Measurements from ENCODE around the gene RFX8.

- TF ChIP-seq, protein P1, sequence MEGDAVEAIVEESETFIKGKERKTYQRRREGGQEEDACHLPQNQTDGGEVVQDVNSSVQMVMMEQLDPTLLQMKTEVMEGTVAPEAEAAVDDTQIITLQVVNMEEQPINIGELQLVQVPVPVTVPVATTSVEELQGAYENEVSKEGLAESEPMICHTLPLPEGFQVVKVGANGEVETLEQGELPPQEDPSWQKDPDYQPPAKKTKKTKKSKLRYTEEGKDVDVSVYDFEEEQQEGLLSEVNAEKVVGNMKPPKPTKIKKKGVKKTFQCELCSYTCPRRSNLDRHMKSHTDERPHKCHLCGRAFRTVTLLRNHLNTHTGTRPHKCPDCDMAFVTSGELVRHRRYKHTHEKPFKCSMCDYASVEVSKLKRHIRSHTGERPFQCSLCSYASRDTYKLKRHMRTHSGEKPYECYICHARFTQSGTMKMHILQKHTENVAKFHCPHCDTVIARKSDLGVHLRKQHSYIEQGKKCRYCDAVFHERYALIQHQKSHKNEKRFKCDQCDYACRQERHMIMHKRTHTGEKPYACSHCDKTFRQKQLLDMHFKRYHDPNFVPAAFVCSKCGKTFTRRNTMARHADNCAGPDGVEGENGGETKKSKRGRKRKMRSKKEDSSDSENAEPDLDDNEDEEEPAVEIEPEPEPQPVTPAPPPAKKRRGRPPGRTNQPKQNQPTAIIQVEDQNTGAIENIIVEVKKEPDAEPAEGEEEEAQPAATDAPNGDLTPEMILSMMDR (IDR thresholded peaks at IDR 0.05 in 2 of 3, conservative IDR thresholded peaks at IDR 0.05 in 1 of 3; ENCODE audit: insufficient read depth in 2 of 3, low read depth in 1 of 3, low read length in 3 of 3): no peak
- TF ChIP-seq POLR2A (conservative IDR thresholded peaks at IDR 0.05): no peak
- TF ChIP-seq POLR2AphosphoS5 (IDR thresholded peaks at IDR 0.05; ENCODE audit: control insufficient read depth, insufficient read depth, low read depth, low read length): no peak
- no peak for TF ChIP-seq BCOR (IDR thresholded peaks at IDR 0.05)
- no peak for TF ChIP-seq HDAC1 (IDR thresholded peaks at IDR 0.05)
- no peak for TF ChIP-seq KAT2B (IDR thresholded peaks at IDR 0.05; ENCODE audit: low read depth, low read length)
- no peak for TF ChIP-seq NFYB (IDR thresholded peaks at IDR 0.05; ENCODE audit: extremely low read depth, insufficient read length)
- no peak for TF ChIP-seq NFRKB (IDR thresholded peaks at IDR 0.05; ENCODE audit: low read depth)
- no peak for TF ChIP-seq ZKSCAN1 (IDR thresholded peaks at IDR 0.05; ENCODE audit: low read depth, low read length)
- no peak for TF ChIP-seq TBP (optimal IDR thresholded peaks at IDR 0.05; ENCODE audit: low read depth, low read length)
These were observed 46.6 kb upstream of the RFX8 start for GRCh38 chr2:101521487-101521886.

Data from K562 (cell line).